HEK293T (cell line): Measurements from ENCODE around the gene ARMH3.

Source experiments
- CTCF ChIA-PET: fragments of 350-600 bp; formaldehyde crosslinking; extraction: SDS; loops from one replicate; lab custom pipeline; 2021; ENCODE audit warnings: antibody characterized with exemption, inconsistent platforms; lab: Yijun Ruan, JAX
- POLR2A ChIA-PET: fragments of 350-600 bp; formaldehyde crosslinking; extraction: SDS; loops from one replicate; lab custom pipeline; 2020; ENCODE audit warnings: antibody characterized with exemption, inconsistent platforms; lab: Yijun Ruan, JAX
- DNase-seq: peaks from one replicate; pipeline ENCODE4 v3.0.0; 2012; ENCODE audit warnings: mixed read lengths; ENCODE audit errors: extremely low spot score
- ARNT ChIP-seq: fragments of 450-650 bp; IDR thresholded peaks from 2 replicates; pipeline ENCODE4 v1.6.1; 2017; ENCODE audit warnings: mild to moderate bottlenecking
- BHLHE40 ChIP-seq: fragments of 450-650 bp; IDR thresholded peaks from 2 replicates; pipeline ENCODE4 v1.6.1; 2016; ENCODE audit warnings: mild to moderate bottlenecking, moderate library complexity, borderline replicate concordance
- CTBP1 ChIP-seq: fragments of 450-650 bp; IDR thresholded peaks from 2 replicates; pipeline ENCODE4 v1.6.1; 2016; ENCODE audit warnings: borderline replicate concordance
- ELF4 ChIP-seq: fragments of 450-650 bp; IDR thresholded peaks from 2 replicates; pipeline ENCODE4 v1.6.1; 2017; ENCODE audit warnings: antibody characterized with exemption
- FOXA1 ChIP-seq: fragments of 450-650 bp; IDR thresholded peaks from 2 replicates; pipeline ENCODE4 v1.6.1; 2016; ENCODE audit warnings: mild to moderate bottlenecking
- FOXK2 ChIP-seq: fragments of 450-650 bp; IDR thresholded peaks from 2 replicates; pipeline ENCODE4 v1.6.1; 2016; ENCODE audit warnings: mild to moderate bottlenecking
- FOXM1 ChIP-seq: fragments of 450-650 bp; IDR thresholded peaks from 2 replicates; pipeline ENCODE4 v1.6.1; 2017; ENCODE audit warnings: mild to moderate bottlenecking, borderline replicate concordance
- HDGF ChIP-seq: fragments of 450-650 bp; IDR thresholded peaks from 2 replicates; pipeline ENCODE4 v1.6.1; 2017; ENCODE audit warnings: antibody characterized with exemption, borderline replicate concordance
- L3MBTL2 ChIP-seq: fragments of 450-650 bp; conservative IDR thresholded peaks from 2 replicates; pipeline ENCODE4 v1.6.1; 2016; ENCODE audit warnings: mild to moderate bottlenecking
- LEF1 ChIP-seq: fragments of 450-650 bp; IDR thresholded peaks from 2 replicates; pipeline ENCODE4 v1.6.1; 2017; ENCODE audit warnings: mild to moderate bottlenecking, borderline replicate concordance
- NFRKB ChIP-seq: fragments of 450-650 bp; IDR thresholded peaks from 2 replicates; pipeline ENCODE4 v1.6.1; 2016; ENCODE audit warnings: mild to moderate bottlenecking, moderate library complexity
- PKNOX1 ChIP-seq: fragments of 450-650 bp; IDR thresholded peaks from 2 replicates; pipeline ENCODE4 v1.6.1; 2016
- SP1 ChIP-seq: fragments of 450-650 bp; IDR thresholded peaks from 2 replicates; pipeline ENCODE4 v1.6.1; 2017
- SUZ12 ChIP-seq: fragments of 450-650 bp; IDR thresholded peaks from 2 replicates; pipeline ENCODE4 v1.6.1; 2016; ENCODE audit warnings: mild to moderate bottlenecking
- TARDBP ChIP-seq: fragments of 450-650 bp; IDR thresholded peaks from 2 replicates; pipeline ENCODE4 v1.6.1; 2016
- ZNF384 ChIP-seq: fragments of 450-650 bp; IDR thresholded peaks from 2 replicates; pipeline ENCODE4 v1.6.1; 2016

Gene ARMH3

GRCh38 chr10:101932183-101932582 lies 123.8 kb downstream of the ARMH3 start:
- ChIA-PET CTCF (no interaction called here), POLR2A (no interaction called here)
- no peak for DNase-seq
- TF ChIP-seq HDGF (no peak), PKNOX1 (0 out of 2 replicates have a peak, but pooled peaks have one; percentile 24), FOXM1 (no peak)

- no peak for DNase-seq
- no peak for TF ChIP-seq NFRKB
- CTCF ChIA-PET: no interaction called here
- POLR2A ChIA-PET: no interaction called here
These were observed 130.9 kb downstream of the ARMH3 start for GRCh38 chr10:101925027-101925426.

- DNase-seq: no peak
- CTCF ChIA-PET: no interaction called here
- TF ChIP-seq CTBP1 (no peak), TARDBP (no peak), ARNT (no peak), LEF1 (no peak), ELF4 (no peak), FOXA1 (no peak), BHLHE40 (no peak), SP1 (no peak), ZNF384 (no peak), L3MBTL2 (no peak), FOXM1 (no peak), NFRKB (no peak), FOXK2 (no peak), SUZ12 (no peak), HDGF (no peak)
- POLR2A ChIA-PET: no interaction called here
These were observed 132.7 kb downstream of the ARMH3 start for GRCh38 chr10:101923256-101923655.

GRCh38 chr10:101922846-101923245 lies 133.1 kb downstream of the ARMH3 start:
- DNase-seq: no peak
- POLR2A ChIA-PET: no interaction called here
- CTCF ChIA-PET: no interaction called here
- TF ChIP-seq HDGF (no peak), SUZ12 (no peak), L3MBTL2 (no peak), LEF1 (no peak), BHLHE40 (no peak), SP1 (no peak), ARNT (no peak), ZNF384 (no peak), FOXM1 (no peak), TARDBP (no peak), CTBP1 (no peak)

- TF ChIP-seq TARDBP (no peak), ARNT (no peak), FOXA1 (no peak), LEF1 (no peak), CTBP1 (no peak), FOXM1 (no peak), BHLHE40 (no peak), ZNF384 (no peak)
- POLR2A ChIA-PET: no interaction called here
- CTCF ChIA-PET: no interaction called here
- DNase-seq: no peak
These were observed 135.4 kb downstream of the ARMH3 start for GRCh38 chr10:101920546-101920945.

GRCh38 chr10:101919026-101919770 lies 136.8 kb downstream of the ARMH3 start:
- TF ChIP-seq ELF4 (no peak), NFRKB (no peak), SUZ12 (no peak), BHLHE40 (no peak), HDGF (no peak), L3MBTL2 (no peak), ZNF384 (no peak), ARNT (no peak), FOXM1 (no peak), CTBP1 (no peak), TARDBP (no peak), FOXA1 (no peak), SP1 (no peak), LEF1 (no peak), PKNOX1 (no peak), FOXK2 (no peak)
- DNase-seq: no peak
- POLR2A ChIA-PET: no interaction called here
- CTCF ChIA-PET: no interaction called here

GRCh38 chr10:101912561-101913179 lies 143.3 kb downstream of the ARMH3 start:
- DNase-seq: no peak
- CTCF ChIA-PET: interaction anchor here (0.6 kb wide), 1 partner anchor 327 kb away, joined by 4 read pairs; no protein-coding TSS in a partner anchor
- TF ChIP-seq LEF1 (no peak), HDGF (no peak), L3MBTL2 (no peak), SUZ12 (no peak), CTBP1 (no peak), BHLHE40 (no peak), ARNT (no peak), FOXA1 (no peak), SP1 (no peak), ZNF384 (no peak), TARDBP (no peak), ELF4 (no peak), FOXK2 (no peak), NFRKB (no peak), PKNOX1 (no peak), FOXM1 (no peak)
- POLR2A ChIA-PET: no interaction called here
